ENCODE results near the gene MAPK12.

GRCh38 chr22:50253046-50253915 is 8.2 kb downstream of the MAPK12 start:
- TF ChIP-seq CTCF (conservative IDR thresholded peaks at IDR 0.05 in 1 of 2, IDR thresholded peaks at IDR 0.05 in 1 of 2; ENCODE audit: extremely low read depth in 1 of 2, insufficient read depth in 1 of 2, low read depth in 1 of 2, low read length in 2 of 2) (no peak), EZH2 (IDR thresholded peaks at IDR 0.05; ENCODE audit: borderline replicate concordance, low read length) (no peak)
